H1 (cell line): Measurements from ENCODE around the gene DISP3. TPM values are rescaled to one million over a fixed set of nuclear protein-coding genes. Genes with fewer than 3 reads are reported as not detected.

Experiments
- CTCF ChIA-PET: fragments of 300-600 bp; sonication (Branson Sonifier 250); formaldehyde crosslinking; loops from one replicate; lab custom pipeline; 2021; ENCODE audit not compliant: partially characterized antibody; lab: Charles Lee
- POLR2A ChIA-PET: fragments of 300-600 bp; sonication (Branson Sonifier 250); formaldehyde crosslinking; loops from one replicate; lab custom pipeline; 2021; ENCODE audit warnings: inconsistent platforms; ENCODE audit not compliant: partially characterized antibody; lab: Charles Lee
- DNase-seq, 2 experiments: peaks; one replicate each; pipeline versions ENCODE4 v3.0.0 to v3.0.0-alpha.2; 2010 to 2022; ENCODE audit warnings: low spot score in 2 of 2, low read depth in 1 of 2, mixed read lengths in 1 of 2
- FAIRE-seq: peaks from 2 replicates; lab custom pipeline; 2011; peaks lifted over from hg19 to GRCh38; lab: Jason Lieb, UNC
- H2AFZ ChIP-seq: 2 replicates; pipeline ENCODE4 v1.8.1; 2012; ENCODE audit warnings: low read length, inconsistent platforms
- H2AK5ac ChIP-seq: 2 replicates; pipeline ENCODE4 v1.6.1; 2013; ENCODE audit warnings: low read depth, low read length
- H2BK120ac ChIP-seq: replicated peaks from 2 replicates; pipeline ENCODE3; 2013; ENCODE audit warnings: low read depth, low read length, inconsistent platforms
- H2BK12ac ChIP-seq: 2 replicates; pipeline ENCODE4 v1.6.1; 2013; ENCODE audit warnings: low read depth, low read length
- H2BK15ac ChIP-seq: 2 replicates; pipeline ENCODE4 v1.6.1; 2013; ENCODE audit warnings: low read length
- H2BK20ac ChIP-seq: 2 replicates; pipeline ENCODE4 v1.6.1; 2013; ENCODE audit warnings: low read length
- H2BK5ac ChIP-seq: 2 replicates; pipeline ENCODE4 v1.6.1; 2013; ENCODE audit warnings: low read depth, low read length
- H3K14ac ChIP-seq: 2 replicates; pipeline ENCODE4 v1.6.1; 2013; ENCODE audit warnings: inconsistent platforms; ENCODE audit not compliant: insufficient read length
- H3K18ac ChIP-seq: 2 replicates; pipeline ENCODE4 v1.6.1; 2013; ENCODE audit warnings: low read length; ENCODE audit errors: extremely low read depth
- H3K23ac ChIP-seq: 2 replicates; pipeline ENCODE4 v1.6.1; 2013; ENCODE audit warnings: inconsistent platforms; ENCODE audit not compliant: insufficient read length
- H3K23me2 ChIP-seq: 2 replicates; pipeline ENCODE4 v1.6.1; 2013; ENCODE audit warnings: low read depth, low read length
- H3K27ac ChIP-seq: 2 replicates; pipeline ENCODE4 v1.6.1; 2011; ENCODE audit warnings: low read depth, low read length, inconsistent platforms
- H3K27me3 ChIP-seq, 4 experiments: replicated peaks in 1 of 4; 1 replicate in 1 of 4; 2 replicates in 3 of 4; pipeline versions ENCODE4 v1.6.1 to v1.8.1; 2011 to 2013; ENCODE audit warnings: low read length in 3 of 4, mild to moderate bottlenecking in 3 of 4, inconsistent platforms in 2 of 4, mixed read lengths in 2 of 4, moderate library complexity in 1 of 4; ENCODE audit not compliant: control insufficient read depth in 3 of 4, insufficient read depth in 3 of 4; ENCODE audit errors: extremely low read depth in 1 of 4
- H3K36me3 ChIP-seq, 4 experiments: 2 replicates each; pipeline versions ENCODE4 v1.6.1 to v1.8.1; 2011 to 2013; ENCODE audit warnings: mild to moderate bottlenecking in 4 of 4, low read length in 3 of 4, moderate library complexity in 2 of 4, control low read depth in 1 of 4, inconsistent platforms in 1 of 4; ENCODE audit not compliant: insufficient read depth in 4 of 4, control insufficient read depth in 2 of 4
- H3K4ac ChIP-seq: replicated peaks from 2 replicates; pipeline ENCODE3; 2013; ENCODE audit warnings: low read length, low read depth, mixed read lengths, inconsistent platforms; ENCODE audit not compliant: insufficient read length
- H3K4me1 ChIP-seq, 4 experiments: replicated peaks in 1 of 4; 1 replicate in 1 of 4; 2 replicates in 3 of 4; pipeline versions ENCODE4 v1.6.1 to v1.8.1; 2011 to 2013; ENCODE audit warnings: low read length in 3 of 4, inconsistent platforms in 2 of 4, mixed read lengths in 1 of 4; ENCODE audit not compliant: insufficient read depth in 4 of 4, control insufficient read depth in 3 of 4
- H3K4me2 ChIP-seq, 2 experiments: 2 replicates each; pipeline versions ENCODE4 v1.6.1 to v1.8.1; 2011 to 2013; ENCODE audit warnings: low read depth in 2 of 2, low read length in 2 of 2, control low read depth in 1 of 2, inconsistent platforms in 1 of 2, mild to moderate bottlenecking in 1 of 2; ENCODE audit not compliant: insufficient read depth in 1 of 2
- H3K4me3 ChIP-seq, 4 experiments: fragments of 200-600, 300-600 bp in 1 of 4; sonication (generic), shearing (Covaris generic), sonication (Bioruptor Twin) in 1 of 4; 2 replicates each; pipeline versions ENCODE4 v1.5.1 to v1.8.1; 2011 to 2016; ENCODE audit warnings: low read length in 4 of 4, low read depth in 3 of 4, control low read depth in 2 of 4, inconsistent platforms in 2 of 4, mild to moderate bottlenecking in 2 of 4, mixed read lengths in 1 of 4, moderate library complexity in 1 of 4; ENCODE audit not compliant: insufficient read depth in 2 of 4; ENCODE audit errors: extremely low read depth in 1 of 4
- H3K56ac ChIP-seq: replicated peaks from 2 replicates; pipeline ENCODE3; 2013; ENCODE audit warnings: low read depth, mild to moderate bottlenecking, mixed read lengths, low read length, inconsistent platforms; ENCODE audit not compliant: insufficient read length
- H3K79me1 ChIP-seq: 2 replicates; pipeline ENCODE4 v1.6.1; 2013; ENCODE audit warnings: low read depth, low read length, control low read depth
- H3K79me2 ChIP-seq, 2 experiments: 2 replicates each; pipeline versions ENCODE4 v1.6.1 to v1.8.1; 2012 to 2013; ENCODE audit warnings: low read length in 2 of 2, mild to moderate bottlenecking in 2 of 2, inconsistent platforms in 1 of 2; ENCODE audit not compliant: insufficient read depth in 2 of 2, control insufficient read depth in 1 of 2
- H3K9ac ChIP-seq, 4 experiments: replicated peaks in 1 of 4; 1 replicate in 1 of 4; 2 replicates in 3 of 4; pipeline versions ENCODE4 v1.6.1 to v1.8.1; 2011 to 2013; ENCODE audit warnings: low read depth in 3 of 4, low read length in 3 of 4, control low read depth in 2 of 4, mild to moderate bottlenecking in 2 of 4, moderate library complexity in 2 of 4, inconsistent platforms in 1 of 4; ENCODE audit errors: extremely low read depth in 1 of 4
- H3K9me3 ChIP-seq, 2 experiments: 2 replicates each; pipeline versions ENCODE4 v1.6.1 to v1.8.1; 2012 to 2013; ENCODE audit warnings: mild to moderate bottlenecking in 2 of 2, moderate library complexity in 2 of 2, control low read depth in 1 of 2, inconsistent platforms in 1 of 2, low read depth in 1 of 2, low read length in 1 of 2, mixed read lengths in 1 of 2; ENCODE audit not compliant: insufficient read depth in 2 of 2
- H4K20me1 ChIP-seq, 2 experiments: replicated peaks in 1 of 2; 2 replicates each; pipeline versions ENCODE3 to v1.8.1; 2011 to 2013; ENCODE audit warnings: inconsistent platforms in 2 of 2, low read length in 2 of 2, mild to moderate bottlenecking in 1 of 2; ENCODE audit not compliant: insufficient read depth in 2 of 2, control insufficient read depth in 1 of 2
- H4K5ac ChIP-seq: 2 replicates; pipeline ENCODE4 v1.6.1; 2013; ENCODE audit warnings: low read length, low read depth, mixed read lengths, inconsistent platforms; ENCODE audit not compliant: insufficient read length
- H4K8ac ChIP-seq: 2 replicates; pipeline ENCODE4 v1.8.0; 2013; ENCODE audit warnings: mild to moderate bottlenecking, moderate library complexity, low read length, inconsistent platforms; ENCODE audit not compliant: insufficient read depth; ENCODE audit errors: extremely low read depth
- H4K91ac ChIP-seq: replicated peaks from 2 replicates; pipeline ENCODE3; 2013; ENCODE audit warnings: low read length, mixed read lengths, inconsistent platforms; ENCODE audit not compliant: insufficient read length
- CBX5 ChIP-seq: fragments of 300-800, 300-1000 bp; sonication (generic); IDR thresholded peaks from 2 replicates; pipeline ENCODE4 v1.7.1; 2016; ENCODE audit warnings: antibody characterized with exemption, low read length, low read depth
- CHD1 ChIP-seq: IDR thresholded peaks from 2 replicates; pipeline ENCODE4 v1.6.1; 2012; ENCODE audit warnings: low read depth, low read length, improper control_type of control experiment
- HDAC6 ChIP-seq: IDR thresholded peaks from one replicate; pipeline ENCODE4 v1.7.1; 2012; ENCODE audit warnings: low read depth, mild to moderate bottlenecking, inconsistent platforms, low read length, moderate library complexity
- JUND ChIP-seq: IDR thresholded peaks from 2 replicates; pipeline ENCODE4 v1.6.1; 2011; ENCODE audit warnings: mild to moderate bottlenecking, improper control_type of control experiment, low read length
- MAFK ChIP-seq: IDR thresholded peaks from 2 replicates; pipeline ENCODE4 v1.6.1; 2012; ENCODE audit warnings: low read depth, mild to moderate bottlenecking, improper control_type of control experiment, low read length
- NRF1 ChIP-seq: IDR thresholded peaks from 2 replicates; pipeline ENCODE4 v1.6.1; 2011; ENCODE audit warnings: mild to moderate bottlenecking, low read depth, low read length, improper control_type of control experiment
- SIRT6 ChIP-seq: IDR thresholded peaks from one replicate; pipeline ENCODE4 v1.7.1; 2012; ENCODE audit warnings: low read length, inconsistent platforms
- SRF ChIP-seq: IDR thresholded peaks from 2 replicates; pipeline ENCODE4 v1.6.1; 2011; ENCODE audit warnings: mild to moderate bottlenecking, low read depth, low read length, moderate library complexity
- ZNF274 ChIP-seq: IDR thresholded peaks from 2 replicates; pipeline ENCODE4 v1.7.0; 2012; ENCODE audit warnings: low read length, borderline replicate concordance; ENCODE audit errors: extremely low read depth
- WGBS, 2 experiments: shearing (Covaris generic) in 1 of 2; methylation state at CpG; one replicate each; pipeline versions ENCODE4 v1.1.6 to v1.1.7; 2013 to 2015; ENCODE audit warnings: low lambda C conversion rate in 2 of 2, mixed read lengths in 2 of 2, inconsistent platforms in 1 of 2, low coverage in 1 of 2, missing lambda C conversion rate in 1 of 2; ENCODE audit not compliant: insufficient replicate concordance in 2 of 2, insufficient coverage in 1 of 2, insufficient read length in 1 of 2; ENCODE audit errors: extremely low coverage in 1 of 2, missing lambda C conversion rate in 1 of 2; 5-methylcytosine and 5-hydroxymethylcytosine counted together
- polyA plus RNA-seq, 7 experiments: library from polyadenylated mRNA; depleted of rRNA in 3 of 7; stranded (reverse) in 5 of 7; unstranded in 2 of 7; fragments of >200 nt in 5 of 7; fragments of 200-250 nt in 2 of 7; gene quantifications; 1 replicate in 5 of 7; 2 replicates in 1 of 7; 4 replicates in 1 of 7; pipeline versions ENCODE4 v1.2.1 to v1.2.3, GENCODE V29; 2011 to 2013; ENCODE audit warnings: missing spikeins in 2 of 7, mixed read lengths in 2 of 7
- total RNA-seq: library from RNA; stranded (reverse); fragmentation: NEBNext Ultra II Directional; extraction: Animal tissue kit (Norgen Biotek cat#: 25700); gene quantifications from 2 replicates; pipeline ENCODE4 v1.2.1, GENCODE V29; 2021
- TF ChIP-seq, protein P1 (sequence below): IDR thresholded peaks from 2 replicates; pipeline ENCODE4 v1.6.1; 2011; ENCODE audit warnings: low read length, improper control_type of control experiment
- TF ChIP-seq, protein P2 (sequence below), 3 experiments: IDR thresholded peaks; 1 replicate in 2 of 3; 2 replicates in 1 of 3; pipeline versions ENCODE4 v1.5.1 to v1.6.1; 2011; ENCODE audit warnings: low read length in 3 of 3, mild to moderate bottlenecking in 3 of 3, inconsistent platforms in 2 of 3, low read depth in 1 of 3, moderate library complexity in 1 of 3; ENCODE audit not compliant: insufficient read depth in 1 of 3; ENCODE audit errors: control extremely low read depth in 1 of 3

DISP3 gene
- total and polyA plus RNA-seq, 2 of the 8 experiments (the other 6 are each of a cell fraction or from before 2014, with no cell fraction given): 3.4 to 4.6 TPM

DNA sequence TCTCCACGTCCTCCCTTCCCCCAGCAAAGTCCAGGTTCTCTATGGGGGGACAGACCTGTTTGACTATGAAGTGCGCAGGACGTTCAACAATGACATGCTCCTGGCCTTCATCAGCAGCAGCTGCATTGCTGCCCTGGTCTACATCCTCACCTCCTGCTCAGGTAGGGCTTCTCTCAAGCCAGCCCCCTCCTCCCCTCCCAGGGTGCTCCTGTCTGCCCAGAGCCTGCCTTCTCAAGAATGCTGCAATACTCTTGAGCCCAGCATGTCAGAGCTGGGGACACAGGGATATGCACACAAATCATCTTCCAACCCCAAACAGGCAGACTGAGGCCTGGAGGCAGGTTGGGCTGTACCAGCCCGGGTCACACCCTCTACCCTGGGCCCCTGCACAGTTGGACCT lies 35.4 kb downstream of the DISP3 start:
- Histone ChIP-seq H3K4me1 (no peaks in the 10 kb centered on the region), H3K18ac (no peak overlapping the region), H2AK5ac (no peak overlapping the region), H4K20me1 (no peaks in the 10 kb centered on the region), H4K5ac (no peak overlapping the region), H3K9ac (no peak overlapping the region), H3K14ac (no peak overlapping the region), H3K9me3 (no peaks in the 10 kb centered on the region), H3K27me3 (no peaks in the 10 kb centered on the region), H3K4ac (no peak overlapping the region), H3K4me2 (no peak overlapping the region), H3K4me3 (no peak overlapping the region), H4K8ac (no peak overlapping the region), H2BK120ac (no peak overlapping the region), H2BK15ac (no peak overlapping the region), H3K36me3 (no peaks in the 10 kb centered on the region; a peak in 1 of 8 replicates), H2BK12ac (no peak overlapping the region), H3K23me2 (no peaks in the 10 kb centered on the region; the same call in 1 of the 2 replicates), H2BK20ac (no peak overlapping the region), H3K79me1 (no peaks in the 10 kb centered on the region), H3K27ac (no peak overlapping the region), H3K56ac (no peak overlapping the region), H3K23ac (no peak overlapping the region), H2BK5ac (no peak overlapping the region), H3K79me2 (no peaks in the 10 kb centered on the region), H4K91ac (no peak overlapping the region), H2AFZ (no peak overlapping the region)
- DNase-seq: no peak
- FAIRE-seq: no peak
- ChIA-PET CTCF (interaction anchor here (1.6 kb wide), 1 partner anchor 129 kb away, joined by 3 read pairs; no protein-coding TSS in a partner anchor), POLR2A (interaction anchor here (1.0 kb wide), 1 partner anchor 15 kb away, joined by 4 read pairs; no protein-coding TSS in a partner anchor)
- 94% methylated on average over 4 of the region's 4 CpGs; no CpG with 5 or more reads in 1 of the 2 experiments for WGBS, 2 experiments
- TF ChIP-seq NRF1 (no peak), SRF (no peak), CBX5 (no peak), HDAC6 (no peak), CHD1 (no peak), SIRT6 (no peak), ZNF274 (no peak), JUND (no peak), MAFK (no peak)
- TF ChIP-seq, protein P1, sequence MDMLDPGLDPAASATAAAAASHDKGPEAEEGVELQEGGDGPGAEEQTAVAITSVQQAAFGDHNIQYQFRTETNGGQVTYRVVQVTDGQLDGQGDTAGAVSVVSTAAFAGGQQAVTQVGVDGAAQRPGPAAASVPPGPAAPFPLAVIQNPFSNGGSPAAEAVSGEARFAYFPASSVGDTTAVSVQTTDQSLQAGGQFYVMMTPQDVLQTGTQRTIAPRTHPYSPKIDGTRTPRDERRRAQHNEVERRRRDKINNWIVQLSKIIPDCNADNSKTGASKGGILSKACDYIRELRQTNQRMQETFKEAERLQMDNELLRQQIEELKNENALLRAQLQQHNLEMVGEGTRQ: no peak
- TF ChIP-seq, protein P2, sequence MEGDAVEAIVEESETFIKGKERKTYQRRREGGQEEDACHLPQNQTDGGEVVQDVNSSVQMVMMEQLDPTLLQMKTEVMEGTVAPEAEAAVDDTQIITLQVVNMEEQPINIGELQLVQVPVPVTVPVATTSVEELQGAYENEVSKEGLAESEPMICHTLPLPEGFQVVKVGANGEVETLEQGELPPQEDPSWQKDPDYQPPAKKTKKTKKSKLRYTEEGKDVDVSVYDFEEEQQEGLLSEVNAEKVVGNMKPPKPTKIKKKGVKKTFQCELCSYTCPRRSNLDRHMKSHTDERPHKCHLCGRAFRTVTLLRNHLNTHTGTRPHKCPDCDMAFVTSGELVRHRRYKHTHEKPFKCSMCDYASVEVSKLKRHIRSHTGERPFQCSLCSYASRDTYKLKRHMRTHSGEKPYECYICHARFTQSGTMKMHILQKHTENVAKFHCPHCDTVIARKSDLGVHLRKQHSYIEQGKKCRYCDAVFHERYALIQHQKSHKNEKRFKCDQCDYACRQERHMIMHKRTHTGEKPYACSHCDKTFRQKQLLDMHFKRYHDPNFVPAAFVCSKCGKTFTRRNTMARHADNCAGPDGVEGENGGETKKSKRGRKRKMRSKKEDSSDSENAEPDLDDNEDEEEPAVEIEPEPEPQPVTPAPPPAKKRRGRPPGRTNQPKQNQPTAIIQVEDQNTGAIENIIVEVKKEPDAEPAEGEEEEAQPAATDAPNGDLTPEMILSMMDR (IDR thresholded peaks at IDR 0.05; ENCODE audit: control extremely low read depth in 1 of 3, insufficient read depth in 1 of 3, low read depth in 1 of 3, low read length in 3 of 3): no peak
